Measurements from ENCODE around the gene COL26A1.
"Not testable (repeated sequence)": the region's sequence is repeated elsewhere in the genome, so short reads cannot be mapped to it uniquely, and the experiment has no call there.

COL26A1 gene

DNA sequence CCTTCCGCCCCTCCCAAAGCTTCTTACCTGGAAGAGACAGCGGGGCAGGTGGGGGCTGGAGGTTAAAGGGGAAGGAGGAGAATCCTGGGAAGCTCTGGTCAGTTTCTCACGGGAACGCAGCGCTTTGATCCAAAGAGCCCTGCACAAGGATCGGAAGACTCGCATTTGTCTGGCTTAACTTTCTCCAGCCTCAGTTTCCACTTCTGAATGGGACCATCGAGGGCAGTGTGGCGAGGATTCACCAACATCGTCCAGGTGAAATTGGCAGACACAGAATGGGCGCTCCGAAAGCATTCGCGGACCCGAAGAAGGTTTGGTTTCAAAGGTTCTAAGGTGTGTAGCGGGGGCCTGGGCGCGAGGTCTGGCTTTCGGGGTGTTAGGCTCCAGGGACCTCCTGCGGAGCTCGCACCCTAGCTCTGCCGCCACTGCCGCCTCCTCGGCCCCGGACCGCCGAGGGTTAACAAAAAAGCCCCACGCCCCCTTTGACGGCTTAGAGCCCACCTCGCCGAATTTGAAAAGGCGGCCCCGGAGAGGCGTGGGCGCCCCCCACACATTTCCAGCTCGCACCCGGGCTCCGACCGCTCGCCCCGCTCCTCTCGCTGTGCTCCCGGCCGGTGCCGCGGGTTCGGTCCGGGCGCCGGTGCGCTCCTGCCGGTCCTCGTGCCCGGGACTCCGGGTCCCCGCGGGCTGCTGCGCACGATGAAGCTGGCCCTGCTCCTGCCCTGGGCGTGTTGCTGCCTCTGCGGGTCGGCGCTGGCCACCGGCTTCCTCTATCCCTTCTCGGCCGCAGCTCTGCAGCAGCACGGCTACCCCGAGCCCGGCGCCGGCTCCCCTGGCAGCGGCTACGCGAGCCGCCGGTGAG lies at the start of gene COL26A1:
COL26A1 (plus strand) TSS at position 542 of the 862 bp plus-strand sequence; CDS start at position 700, 158 bp downstream.
- peak; percentile 12 for DNase-seq

DNA sequence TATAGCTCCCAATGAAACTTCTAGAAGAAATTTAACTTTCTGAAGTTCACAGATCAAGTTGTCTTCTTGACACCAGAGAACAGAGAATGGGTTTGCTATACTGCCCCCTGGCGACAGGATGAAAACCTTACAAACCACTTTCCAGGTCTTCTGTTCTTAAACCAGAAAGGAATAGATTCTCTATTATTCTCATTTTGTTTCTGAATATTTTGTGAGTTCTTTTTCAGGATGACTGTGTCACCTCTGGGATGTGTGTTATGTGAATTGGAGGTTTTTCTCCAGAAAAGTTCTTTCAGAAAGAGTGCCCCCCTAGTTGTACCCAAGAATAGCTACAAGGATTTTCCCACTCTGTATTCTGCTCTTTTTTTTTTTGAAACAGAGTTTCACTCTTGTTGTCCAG lies 47.3 kb upstream of the COL26A1 start:
- peak; percentile 63 for DNase-seq

DNA sequence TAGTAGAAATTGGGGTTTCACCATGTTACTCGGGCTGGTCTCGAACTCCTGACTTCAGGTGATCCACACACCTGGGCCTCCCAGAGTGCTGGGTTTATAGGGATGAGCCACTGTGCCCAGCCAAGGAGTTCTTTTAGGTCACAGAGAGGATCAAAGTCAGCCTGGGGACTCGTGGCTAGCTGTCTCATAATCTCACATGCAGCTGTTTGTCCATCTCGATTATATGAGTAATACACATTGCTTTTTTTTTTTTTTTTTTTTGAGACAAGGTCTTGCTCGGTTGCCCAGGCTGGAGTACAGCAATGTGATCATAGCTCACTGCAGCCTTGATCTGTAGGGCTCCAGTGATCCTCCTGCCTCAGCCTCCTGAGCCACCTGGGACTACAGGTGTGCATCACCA lies 43.3 kb upstream of the COL26A1 start:
- DNase-seq = no peak

DNA sequence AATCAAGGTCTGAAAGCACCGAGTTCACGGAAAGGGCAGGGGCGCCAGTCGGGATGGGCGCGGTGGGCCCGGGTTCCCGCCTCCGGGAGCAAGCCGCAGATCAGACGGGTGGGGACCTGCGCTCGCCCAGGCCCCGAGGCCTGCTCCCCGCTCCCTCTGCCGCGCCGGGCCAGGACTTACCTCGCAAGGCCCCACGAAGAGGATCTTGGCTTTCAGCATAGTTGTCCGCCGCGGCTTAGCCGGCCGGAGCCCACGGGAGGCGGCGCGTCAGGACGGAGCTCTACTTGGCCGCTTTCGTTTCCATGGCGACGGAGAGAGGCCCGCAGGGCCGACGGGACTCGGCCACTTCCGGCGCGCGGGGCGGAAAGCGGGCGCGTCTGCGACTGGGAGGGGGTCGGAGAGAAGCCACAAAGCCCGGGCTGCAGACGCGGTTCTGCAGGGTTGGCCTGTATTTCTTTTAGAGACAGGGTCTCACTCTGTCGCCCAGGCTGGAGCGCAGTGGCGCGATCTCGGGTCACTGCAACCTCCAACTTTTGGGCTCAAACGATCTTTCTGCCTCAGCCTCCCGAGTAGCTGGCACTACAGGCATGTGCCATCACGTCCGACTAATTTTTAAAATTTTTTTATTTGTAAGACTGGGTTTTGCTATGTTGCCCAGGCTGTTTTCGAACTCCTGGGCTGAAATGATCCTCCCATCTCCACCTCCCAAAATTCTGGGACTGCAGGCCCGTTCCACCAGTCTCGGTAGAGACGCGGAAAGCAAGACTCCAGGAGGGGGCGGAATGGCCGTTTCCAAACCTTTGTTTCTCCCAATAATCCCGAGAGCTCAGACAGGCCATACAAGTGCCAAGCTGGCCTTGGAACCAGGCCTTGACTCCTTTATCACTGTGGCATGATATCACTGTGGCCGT lies 40.9 kb upstream of the COL26A1 start, which contains the start of gene IFT22:
IFT22 (minus strand) TSS at position 322 of the 911 bp plus-strand sequence; CDS start at position 219, 103 bp downstream.
- peak; percentile 90 for DNase-seq

DNA sequence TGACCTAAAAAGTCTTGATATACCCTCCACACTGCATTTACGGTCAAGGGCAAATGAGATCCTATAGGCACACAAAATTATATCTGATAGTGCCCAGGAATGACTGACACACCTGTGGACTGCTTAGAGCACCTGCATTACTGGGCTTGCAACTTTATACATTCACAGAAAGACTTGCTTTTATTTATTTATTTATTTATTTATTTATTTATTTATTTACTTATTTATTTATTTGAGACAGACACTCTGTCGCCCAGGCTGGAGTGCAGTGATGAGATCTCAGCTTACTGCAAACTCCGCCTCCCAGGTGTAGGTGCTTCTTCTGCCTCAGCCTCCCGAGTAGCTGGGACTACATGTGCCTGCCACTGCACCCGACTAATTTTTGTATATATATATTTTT lies 34.5 kb upstream of the COL26A1 start:
- DNase-seq = no peak

DNA sequence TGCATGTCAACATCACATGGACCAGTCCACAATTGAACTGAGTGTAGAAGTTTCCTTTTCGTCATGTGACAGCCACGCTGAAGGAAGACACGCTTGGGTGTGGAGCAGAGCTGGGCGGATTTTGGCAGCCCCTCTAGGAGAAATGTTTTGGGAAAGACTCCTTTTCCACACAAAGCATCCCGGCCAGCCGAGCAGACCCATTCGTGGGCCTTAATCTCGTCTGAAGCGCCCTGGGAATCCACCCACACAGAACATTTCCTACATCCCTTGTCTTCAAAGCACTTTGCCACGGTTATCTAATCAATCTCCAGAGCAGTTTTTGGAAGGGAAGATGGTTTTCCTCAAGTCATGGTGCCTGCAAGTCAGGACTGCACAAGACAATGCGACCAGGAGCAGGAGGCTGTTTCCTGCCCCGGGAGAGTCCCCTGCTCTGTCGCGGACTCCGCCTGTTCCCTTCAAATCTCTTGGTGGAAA lies 32.6 kb upstream of the COL26A1 start:
- DNase-seq = no peak

DNA sequence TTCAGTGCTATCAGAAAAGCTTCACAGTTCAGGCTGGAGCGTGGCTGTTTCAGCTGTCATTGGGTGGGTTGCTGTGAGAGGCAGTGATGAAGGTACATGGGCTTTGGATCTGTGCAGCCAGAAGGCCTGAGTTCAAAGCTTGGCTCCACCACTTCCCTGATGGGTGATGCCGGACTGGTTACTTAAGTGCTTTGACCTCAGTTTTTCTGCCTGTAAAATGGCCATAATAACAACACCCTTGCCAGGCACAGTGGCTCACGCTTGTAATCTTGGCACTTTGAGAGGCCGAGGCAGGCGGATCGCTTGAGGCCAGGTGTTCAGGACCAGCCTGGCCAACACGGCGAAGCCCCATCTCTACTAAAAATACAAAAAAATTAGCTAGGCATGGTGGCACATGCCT lies 30.6 kb upstream of the COL26A1 start:
- DNase-seq = no peak

DNA sequence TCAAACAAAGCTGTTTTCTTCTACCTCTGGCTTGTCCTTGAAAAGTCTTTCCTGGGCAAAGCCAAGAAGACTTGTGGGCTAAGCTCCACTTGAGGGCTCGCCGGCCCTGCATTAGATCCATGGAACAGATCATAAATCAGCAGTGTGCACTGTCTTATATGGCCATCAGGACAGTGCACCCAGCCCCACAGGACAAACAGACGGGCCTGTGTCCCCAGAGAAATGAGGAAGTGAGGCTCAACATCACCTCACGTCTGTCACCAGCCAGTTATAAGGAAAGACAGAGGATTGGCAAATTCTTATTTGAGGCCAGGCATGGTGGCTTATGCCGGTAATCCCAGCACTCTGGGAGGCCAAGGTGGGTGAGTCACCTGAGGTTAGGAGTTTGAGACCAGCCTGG lies 28.8 kb upstream of the COL26A1 start:
- no peak for DNase-seq

DNA sequence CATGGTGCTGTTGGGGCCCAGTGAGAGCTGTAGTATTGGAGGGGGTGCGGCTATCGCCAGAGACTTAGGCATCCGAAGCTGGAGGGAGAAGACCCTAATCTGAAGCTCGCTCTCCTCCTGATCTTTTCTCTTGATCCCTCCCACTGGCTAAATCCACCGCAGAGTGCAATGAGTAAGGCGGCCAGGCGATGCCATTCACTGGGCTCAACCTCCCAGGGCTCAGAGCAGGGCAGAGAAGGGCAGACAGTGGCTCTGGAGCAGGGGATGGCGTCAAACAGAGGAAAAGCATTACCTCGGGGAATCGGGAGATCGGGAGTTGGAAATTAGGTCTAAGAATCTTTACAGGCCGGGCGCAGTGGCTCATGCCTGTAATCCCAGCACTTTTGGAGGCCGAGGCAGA lies 22.3 kb upstream of the COL26A1 start:
- DNase-seq = no peak

DNA sequence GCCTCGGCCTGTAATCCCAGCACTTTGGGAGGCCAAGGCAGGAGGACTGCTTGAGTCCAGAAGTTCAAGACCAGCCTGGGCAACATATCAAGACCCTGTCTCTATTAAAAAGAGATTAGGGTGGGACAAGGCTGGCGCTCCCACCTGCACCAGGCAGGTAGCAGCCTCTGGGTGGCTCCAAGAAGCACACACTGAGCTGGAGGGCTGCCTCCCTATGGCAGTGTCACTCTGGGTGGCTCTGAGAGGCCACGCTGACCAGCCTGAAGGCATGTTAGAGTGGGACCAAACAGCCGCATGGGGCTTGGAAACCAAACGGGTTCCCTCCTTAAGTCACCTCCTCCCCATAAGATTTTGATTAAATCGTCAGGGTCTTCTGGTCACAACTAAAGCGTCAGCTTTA lies 19.8 kb upstream of the COL26A1 start:
- DNase-seq = no peak

DNA sequence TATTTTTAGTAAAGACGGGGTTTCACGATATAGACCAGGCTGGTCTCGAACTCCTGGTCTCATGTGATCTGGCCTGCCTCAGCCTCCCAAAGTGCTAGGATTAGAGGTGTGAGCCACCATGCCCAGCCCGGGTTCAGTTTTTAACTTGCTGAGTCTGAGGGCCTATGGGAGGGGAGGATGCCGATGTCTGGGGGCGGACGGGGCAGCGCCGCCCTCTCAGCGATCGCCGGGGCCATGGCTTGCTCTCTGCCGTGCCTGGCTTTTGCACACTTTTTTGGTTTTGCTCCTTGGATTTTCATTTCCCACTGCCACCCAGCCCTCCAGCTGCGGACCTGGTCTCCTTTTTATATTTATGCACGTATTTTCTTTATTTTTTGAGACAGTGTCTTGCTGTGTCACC lies 15.2 kb upstream of the COL26A1 start:
- no peak for DNase-seq

DNA sequence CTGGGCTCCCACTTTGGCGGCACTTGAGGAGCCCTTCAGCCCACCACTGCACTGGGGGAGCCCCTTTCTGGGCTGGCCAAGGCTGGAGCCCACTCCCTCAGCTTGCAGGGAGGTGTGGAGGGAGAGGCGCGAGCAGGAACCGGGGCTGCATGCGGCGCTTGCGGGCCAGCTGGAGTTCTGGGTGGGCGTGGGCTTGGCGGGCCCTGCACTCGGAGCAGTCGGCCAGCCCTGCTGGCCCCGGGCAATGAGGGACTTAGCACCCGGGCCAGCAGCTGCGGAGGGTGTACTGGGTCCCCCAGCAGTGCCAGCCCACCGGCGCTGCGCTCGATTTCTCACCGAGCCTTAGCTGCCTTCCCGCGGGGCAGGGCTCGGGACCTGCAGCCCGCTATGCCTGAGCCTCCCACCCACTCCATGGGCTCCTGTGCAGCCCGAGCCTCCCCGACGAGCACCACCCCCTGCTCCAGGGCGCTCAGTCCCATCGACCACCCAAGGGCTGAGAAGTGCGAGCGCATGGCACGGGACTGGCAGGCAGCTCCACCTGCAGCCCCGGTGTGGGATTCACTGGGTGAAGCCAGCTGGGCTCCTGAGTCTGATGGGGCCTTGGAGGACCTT lies 14.1 kb upstream of the COL26A1 start:
- not testable (repeated sequence) for DNase-seq

DNA sequence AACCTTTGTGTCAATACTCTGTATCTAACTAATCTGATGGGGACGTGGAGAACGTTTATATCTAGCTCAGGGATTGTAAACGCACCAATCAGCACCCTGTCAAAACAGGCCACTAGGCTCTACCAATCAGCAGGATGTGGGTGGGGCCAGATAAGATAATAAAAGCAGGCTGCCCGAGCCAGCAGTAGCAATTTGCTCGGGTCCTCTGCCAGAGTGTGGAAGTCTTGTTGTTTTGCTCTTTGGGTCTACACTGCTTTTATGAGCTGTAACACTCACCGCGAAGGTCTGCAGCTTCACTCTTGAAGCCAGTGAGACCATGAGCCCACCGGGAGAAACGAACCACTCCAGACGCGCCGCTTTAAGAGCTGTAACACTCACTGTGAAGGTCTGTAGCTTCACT lies 13.4 kb upstream of the COL26A1 start:
- DNase-seq = not testable (repeated sequence)

DNA sequence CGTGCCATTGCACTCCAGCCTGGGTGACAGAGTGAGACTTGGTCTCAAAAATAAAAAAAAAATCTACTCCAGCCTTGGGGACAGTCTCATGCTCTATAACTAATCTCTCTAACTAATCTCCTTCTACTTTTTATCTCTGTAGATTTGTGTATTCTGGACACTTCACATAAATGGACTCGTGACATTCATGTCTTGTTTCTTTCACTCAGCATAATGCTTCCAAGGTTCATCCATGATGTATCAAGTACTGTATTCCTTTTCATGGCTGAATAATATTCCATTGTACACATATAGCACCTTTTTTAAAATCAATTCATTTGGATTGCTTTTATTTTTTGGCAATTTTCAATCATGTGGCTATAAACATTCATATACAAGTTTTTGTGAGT lies 9.8 kb upstream of the COL26A1 start:
- no peak for DNase-seq

DNA sequence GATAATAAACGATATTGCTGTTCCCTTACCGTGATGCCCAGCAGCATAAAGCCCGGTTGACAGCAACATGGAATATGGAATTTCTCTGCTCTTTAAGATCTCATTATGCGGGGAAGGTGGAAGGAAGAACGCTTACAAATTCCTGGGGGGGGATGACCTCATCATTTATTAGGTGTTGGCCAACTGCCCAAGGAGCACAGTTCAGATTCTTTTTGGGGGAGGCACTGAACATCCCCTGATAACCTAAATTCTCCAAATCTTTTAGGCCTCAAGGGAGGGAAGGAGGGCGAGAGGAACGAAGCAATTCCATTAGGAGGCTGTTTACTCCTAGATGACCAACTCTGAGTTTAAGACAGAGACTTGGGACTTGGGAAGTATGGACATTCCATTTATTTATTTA lies 5.2 kb upstream of the COL26A1 start:
- DNase-seq = no peak

DNA sequence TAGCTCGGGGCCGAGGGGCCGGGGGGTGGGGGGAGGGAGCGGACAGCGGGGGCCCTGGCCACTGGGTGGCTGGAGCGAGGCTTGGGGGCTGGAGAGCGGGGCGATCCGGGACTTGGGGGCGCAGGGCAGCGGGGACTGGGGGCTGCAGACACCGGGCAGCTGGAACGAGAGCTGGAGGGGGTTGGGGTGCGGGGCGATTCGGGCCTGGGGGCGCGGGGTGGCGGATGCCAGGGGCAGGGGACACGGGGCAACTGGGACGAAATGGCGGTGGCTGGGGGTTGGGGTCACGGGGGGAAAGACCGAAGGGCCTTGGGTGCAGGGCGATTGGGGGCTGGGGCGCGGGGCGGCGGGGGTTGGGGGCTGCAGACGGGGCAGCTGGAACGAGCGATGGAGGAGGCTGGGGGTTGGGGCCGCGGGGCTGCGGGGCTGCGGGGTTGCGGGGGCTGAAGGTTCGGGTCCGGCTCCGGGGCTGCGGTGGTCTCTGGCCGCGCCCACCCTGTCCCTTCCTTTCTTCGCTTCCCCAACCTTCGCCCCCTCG lies 590 bp downstream of the COL26A1 start:
- no peak for DNase-seq

DNA sequence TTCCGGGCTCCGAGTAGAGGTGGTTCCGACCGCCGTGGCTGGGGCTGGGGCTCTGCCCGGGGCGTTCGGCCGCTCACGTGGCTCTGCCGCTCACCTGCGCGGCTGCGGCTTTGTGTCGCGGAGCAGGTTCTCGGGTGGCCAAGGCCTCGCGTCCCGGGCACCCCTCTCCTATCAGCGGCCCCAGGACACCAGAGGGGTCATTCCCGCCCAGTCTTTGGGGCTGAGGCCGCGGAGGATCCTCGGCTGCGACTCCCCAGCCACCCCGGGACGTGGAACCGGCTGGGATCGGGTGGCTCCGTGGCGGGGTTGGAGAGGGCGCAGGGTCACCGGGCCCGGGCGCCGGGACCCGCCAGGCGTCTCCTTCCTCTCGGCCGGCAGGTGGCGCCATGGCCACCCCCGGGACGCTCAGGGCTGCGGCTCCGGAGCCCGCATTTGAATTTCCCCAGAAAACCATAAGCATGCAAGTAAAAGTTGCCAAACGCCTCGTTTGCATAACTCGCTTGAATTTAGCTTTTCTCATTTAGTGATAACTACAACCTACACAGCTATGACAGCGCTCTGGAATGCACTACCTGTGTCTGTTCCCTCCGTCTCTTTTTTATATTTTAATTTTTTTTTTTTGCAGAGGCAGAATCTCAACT lies 1.2 kb downstream of the COL26A1 start:
- DNase-seq = peak; percentile 75

DNA sequence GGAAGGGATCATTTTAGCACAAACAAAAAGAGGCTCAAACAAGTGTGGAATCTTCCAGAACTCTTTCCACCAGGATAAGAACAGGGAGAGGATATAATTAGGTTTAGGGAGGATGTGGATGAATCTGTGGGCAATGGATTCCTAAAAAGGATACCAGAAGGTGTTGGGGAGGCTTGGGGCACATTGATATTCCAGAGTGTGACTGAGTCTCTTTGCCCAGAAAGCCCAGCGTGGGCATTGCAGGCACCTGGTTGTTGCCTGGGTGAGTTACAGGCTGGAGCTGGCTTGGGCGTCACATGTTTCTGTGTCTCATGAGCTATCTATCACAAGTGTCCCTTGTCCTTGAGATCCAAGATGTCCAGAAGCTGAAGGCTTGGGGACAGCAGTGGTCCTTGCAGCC lies 3.3 kb downstream of the COL26A1 start:
- no peak for DNase-seq

DNA sequence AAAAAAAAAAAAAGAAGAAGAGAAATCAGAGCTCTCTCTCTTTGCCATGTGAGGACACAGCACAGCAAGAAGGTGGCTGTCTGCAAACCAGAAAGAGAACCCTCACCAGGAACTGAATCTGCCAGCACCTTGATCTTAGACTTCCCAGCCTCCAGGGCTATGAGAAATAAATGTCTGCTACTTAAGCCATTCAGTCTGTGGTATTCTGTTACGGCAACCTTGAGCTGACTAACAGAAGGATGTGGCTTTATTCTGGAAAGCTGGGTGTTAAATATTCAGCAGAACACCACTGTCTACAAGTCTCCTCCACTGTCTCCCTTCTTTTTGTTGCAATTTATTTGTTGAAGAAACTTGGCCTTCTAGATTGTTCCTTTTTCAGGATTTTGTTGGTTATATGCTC lies 5.0 kb downstream of the COL26A1 start:
- DNase-seq = no peak

DNA sequence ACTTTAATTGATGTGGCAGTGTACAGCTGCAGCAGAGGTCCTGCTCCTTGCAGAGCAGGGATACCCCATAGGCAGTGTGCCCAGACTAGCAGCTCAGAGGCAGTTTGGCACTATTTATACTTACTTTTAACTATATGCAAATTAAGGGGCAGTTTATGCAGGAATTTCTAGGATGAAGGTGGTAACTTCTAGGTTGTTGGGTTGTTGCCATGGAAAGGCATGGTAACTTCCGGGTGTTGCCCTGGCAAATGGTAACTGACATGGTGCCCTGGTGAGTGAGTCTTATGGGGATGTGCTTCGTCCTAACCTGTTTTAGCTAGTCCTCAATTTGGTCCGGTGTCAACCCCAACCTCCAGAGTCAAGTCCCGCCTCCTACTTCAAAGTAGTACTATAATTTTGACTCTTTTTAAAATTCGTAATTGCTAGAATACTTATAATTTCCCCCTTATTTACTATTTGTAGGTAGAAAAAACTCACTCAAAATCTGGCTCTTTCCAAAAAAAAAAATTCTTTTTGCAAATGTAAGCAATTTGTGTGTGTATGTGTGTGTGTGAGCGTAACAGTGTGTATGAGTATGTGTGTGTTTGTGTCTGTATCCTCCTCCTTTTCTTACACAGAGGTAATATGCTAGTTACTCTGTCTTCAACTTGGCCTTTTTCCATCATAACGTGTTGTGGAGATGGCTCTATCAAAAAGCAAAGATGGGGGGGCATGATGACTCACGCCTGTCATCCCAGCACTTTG lies 5.9 kb downstream of the COL26A1 start:
- DNase-seq = no peak

DNA sequence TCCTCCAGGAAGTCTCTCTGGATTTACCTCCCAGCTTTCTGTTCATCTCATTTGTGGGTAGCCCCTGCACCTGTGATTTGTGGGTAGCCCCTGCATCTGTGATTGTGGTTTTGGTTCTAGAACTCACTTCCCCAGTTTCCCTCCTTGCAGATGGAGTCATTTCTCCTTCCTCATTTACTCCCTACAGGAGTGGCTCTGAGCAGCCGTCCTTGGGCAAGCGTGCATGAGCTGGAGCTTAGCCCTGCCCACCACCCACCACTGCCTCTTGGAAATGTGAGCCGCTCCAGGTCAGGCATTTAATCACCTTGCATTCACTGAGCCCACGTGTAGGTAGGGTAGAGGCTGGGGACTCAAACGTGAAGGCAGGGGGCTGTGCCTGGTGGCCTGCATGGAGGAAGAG lies 8.2 kb downstream of the COL26A1 start:
- DNase-seq = no peak

Measured in CD4-positive, alpha-beta T cell treated with Interleukin-17A for 4 hours (primary cell).